ENCODE data around the gene AMHR2.

AMHR2 gene

DNA sequence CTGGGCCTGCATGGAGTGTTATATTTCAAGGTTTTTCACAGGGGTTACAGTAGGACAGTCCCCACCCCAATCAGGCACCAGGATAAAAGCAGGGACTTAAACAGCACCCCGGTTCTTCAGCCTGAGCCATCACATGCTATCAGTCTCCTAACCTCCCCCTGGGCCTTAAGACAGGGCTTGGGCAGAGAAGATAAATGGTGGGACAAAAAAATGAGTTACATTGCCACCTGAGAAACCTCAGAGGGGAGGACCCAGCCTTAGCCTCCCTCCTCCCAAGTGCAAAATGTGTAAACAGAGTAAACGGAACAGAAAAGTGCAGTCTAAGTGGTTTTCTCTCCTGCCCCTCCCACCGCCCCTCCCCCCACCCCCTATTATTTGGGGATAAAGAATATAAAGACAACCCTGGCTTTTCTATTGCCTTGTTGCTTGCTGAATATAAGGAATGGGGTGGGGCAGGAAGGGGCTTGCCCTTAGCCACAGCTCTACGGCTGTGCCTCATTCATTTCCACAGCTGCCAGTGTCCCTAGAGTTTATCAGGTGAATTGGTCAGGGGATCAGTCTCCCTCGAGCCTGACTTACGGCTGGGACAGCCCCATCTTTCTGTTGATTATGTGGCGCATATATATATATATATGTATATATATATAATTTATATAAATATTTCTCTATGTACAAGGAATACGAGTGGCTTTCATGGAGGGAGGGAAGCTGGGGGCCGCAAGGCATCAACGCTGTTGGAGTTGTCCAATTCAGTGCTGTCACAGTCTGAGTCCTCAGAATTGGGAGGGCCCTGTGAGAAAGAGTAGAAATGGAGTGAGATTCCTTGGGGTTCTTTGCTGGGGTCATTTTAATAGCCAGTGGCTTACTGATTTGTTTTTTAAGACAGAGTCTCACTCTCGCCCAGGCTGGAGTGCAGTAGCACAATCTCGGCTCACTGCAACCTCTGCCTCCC lies 57.1 kb downstream of the AMHR2 start:
- H4K12ac ChIP-seq (ENCODE audit: low read depth, low read length), result no peak overlapping the region
- no peak overlapping the region for H2BK120ac ChIP-seq (ENCODE audit: insufficient read depth, low read length, poor library complexity)
- no peak overlapping the region for H3K14ac ChIP-seq (ENCODE audit: low read length)
- no peak overlapping the region for H3K18ac ChIP-seq (ENCODE audit: low read length)
- no peaks in the 10 kb centered on the region for H3K27me3 ChIP-seq (ENCODE audit: insufficient read depth, low read length)
- H3K79me2 ChIP-seq (ENCODE audit: control insufficient read depth, insufficient read depth, low read length, poor library complexity), result no peaks in the 10 kb centered on the region
- H4K8ac ChIP-seq (ENCODE audit: low read depth, low read length), result no peak overlapping the region
- WGBS (ENCODE audit: extremely low coverage, insufficient coverage, insufficient read length), result no CpG with 5 or more reads among the region's 12 CpGs
- no peak for DNase-seq
- no peaks in the 10 kb centered on the region for H3K4me1 ChIP-seq (ENCODE audit: control insufficient read depth in 1 of 2, insufficient read depth in 2 of 2, low read length in 2 of 2)
- no peak overlapping the region for H2BK12ac ChIP-seq (ENCODE audit: low read length)
- peaks cover 41 to 71% of the 10 kb centered on the region in 2 experiments for H3K36me3 ChIP-seq (ENCODE audit: control insufficient read depth in 1 of 2, insufficient read depth in 2 of 2, low read length in 2 of 2)
- no peak overlapping the region for H3K27ac ChIP-seq (ENCODE audit: low read depth, low read length)
- H3K9me3 ChIP-seq (ENCODE audit: insufficient read depth, low read depth, low read length), result no peaks in the 10 kb centered on the region
- no peak overlapping the region for H3K4ac ChIP-seq (ENCODE audit: low read depth, low read length)
- no peaks in the 10 kb centered on the region for H3K79me1 ChIP-seq (ENCODE audit: low read length)
- H3K9ac ChIP-seq (ENCODE audit: low read length), result no peak overlapping the region
- H2AK5ac ChIP-seq (ENCODE audit: low read length), result no peak overlapping the region
- no peak overlapping the region for H2AFZ ChIP-seq (ENCODE audit: insufficient read depth, low read length, poor library complexity)
- H3K23ac ChIP-seq (ENCODE audit: low read length), result no peak overlapping the region
- H3K4me2 ChIP-seq (ENCODE audit: low read length), result no peak overlapping the region
- no peak overlapping the region for H3K4me3 ChIP-seq (ENCODE audit: low read depth, low read length)
- no peak overlapping the region for H4K91ac ChIP-seq (ENCODE audit: low read depth, low read length)
- H2BK5ac ChIP-seq (ENCODE audit: low read depth, low read length, poor library complexity), result no peak overlapping the region

All from trophoblast cell (in vitro differentiated cells and primary cell).